Activated CD8-positive, alpha-beta memory T cell treated with anti-CD3 and anti-CD28 coated beads, Interleukin-2, amount 50 U/mL, for 1 hour (primary cell): ENCODE data around the gene P3R3URF.

Experiments
- DNase-seq: peaks from one replicate; pipeline ENCODE4 v3.0.0-alpha.2; 2020; ENCODE audit errors: extremely low read depth

P3R3URF gene

GRCh38 chr1:46172321-46172720 lies 4.0 kb downstream of the P3R3URF start:
- no peak for DNase-seq

GRCh38 chr1:46171871-46172270 lies 4.4 kb downstream of the P3R3URF start:
- no peak for DNase-seq

- no peak for DNase-seq
These were observed 4.9 kb downstream of the P3R3URF start for GRCh38 chr1:46171351-46171750.

GRCh38 chr1:46169811-46170454 lies 6.4 kb downstream of the P3R3URF start:
- no peak for DNase-seq

GRCh38 chr1:46168477-46168876 lies 7.8 kb downstream of the P3R3URF start:
- DNase-seq = no peak

GRCh38 chr1:46166521-46167462 lies 9.5 kb downstream of the P3R3URF start:
- no peak for DNase-seq

- no peak for DNase-seq
These were observed 16.1 kb downstream of the P3R3URF start for GRCh38 chr1:46160212-46160611.

- no peak for DNase-seq
These were observed 16.8 kb downstream of the P3R3URF start for GRCh38 chr1:46159516-46159915.

GRCh38 chr1:46158312-46159281 lies 17.7 kb downstream of the P3R3URF start:
- no peak for DNase-seq

GRCh38 chr1:46157916-46158311 lies 18.4 kb downstream of the P3R3URF start:
- DNase-seq = no peak

- no peak for DNase-seq
These were observed 22.6 kb downstream of the P3R3URF start for GRCh38 chr1:46153732-46154131.

- DNase-seq = no peak
These were observed 23.1 kb downstream of the P3R3URF start for GRCh38 chr1:46153228-46153627.

GRCh38 chr1:46152016-46152415 lies 24.3 kb downstream of the P3R3URF start:
- DNase-seq = no peak

GRCh38 chr1:46150085-46150484 lies 26.2 kb downstream of the P3R3URF start:
- no peak for DNase-seq

GRCh38 chr1:46148318-46148717 lies 28.0 kb downstream of the P3R3URF start:
- DNase-seq = no peak

GRCh38 chr1:46137916-46138315 lies 38.4 kb downstream of the P3R3URF start:
- DNase-seq = no peak

GRCh38 chr1:46136711-46137110 lies 39.6 kb downstream of the P3R3URF start:
- DNase-seq = no peak

- no peak for DNase-seq
These were observed 41.5 kb downstream of the P3R3URF start for GRCh38 chr1:46134660-46135331.

GRCh38 chr1:46133781-46134350 lies 42.4 kb downstream of the P3R3URF start:
- no peak for DNase-seq

- no peak for DNase-seq
These were observed 43.1 kb downstream of the P3R3URF start for GRCh38 chr1:46133181-46133658.
